Measurements from ENCODE around the gene DPEP1.

GRCh38 chr16:89670496-89671431 lies 57.3 kb downstream of the DPEP1 start:
- no peak for TF ChIP-seq POLR2AphosphoS5 (IDR thresholded peaks at IDR 0.05)
- TF ChIP-seq, protein P1, sequence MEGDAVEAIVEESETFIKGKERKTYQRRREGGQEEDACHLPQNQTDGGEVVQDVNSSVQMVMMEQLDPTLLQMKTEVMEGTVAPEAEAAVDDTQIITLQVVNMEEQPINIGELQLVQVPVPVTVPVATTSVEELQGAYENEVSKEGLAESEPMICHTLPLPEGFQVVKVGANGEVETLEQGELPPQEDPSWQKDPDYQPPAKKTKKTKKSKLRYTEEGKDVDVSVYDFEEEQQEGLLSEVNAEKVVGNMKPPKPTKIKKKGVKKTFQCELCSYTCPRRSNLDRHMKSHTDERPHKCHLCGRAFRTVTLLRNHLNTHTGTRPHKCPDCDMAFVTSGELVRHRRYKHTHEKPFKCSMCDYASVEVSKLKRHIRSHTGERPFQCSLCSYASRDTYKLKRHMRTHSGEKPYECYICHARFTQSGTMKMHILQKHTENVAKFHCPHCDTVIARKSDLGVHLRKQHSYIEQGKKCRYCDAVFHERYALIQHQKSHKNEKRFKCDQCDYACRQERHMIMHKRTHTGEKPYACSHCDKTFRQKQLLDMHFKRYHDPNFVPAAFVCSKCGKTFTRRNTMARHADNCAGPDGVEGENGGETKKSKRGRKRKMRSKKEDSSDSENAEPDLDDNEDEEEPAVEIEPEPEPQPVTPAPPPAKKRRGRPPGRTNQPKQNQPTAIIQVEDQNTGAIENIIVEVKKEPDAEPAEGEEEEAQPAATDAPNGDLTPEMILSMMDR (IDR thresholded peaks at IDR 0.05), result no peak
- TF ChIP-seq POLR2A (IDR thresholded peaks at IDR 0.05), result no peak
